GM21423 (cell line): ENCODE results near the gene ST3GAL3.

ENCODE experiments used
- ATAC-seq: cut with Tn5 transposase; IDR thresholded peaks from one replicate; pipeline ENCODE4 v1.9.1; 2021; ENCODE audit warnings: mild to moderate bottlenecking, moderate library complexity; ENCODE audit not compliant: unreplicated experiment

Gene ST3GAL3

DNA sequence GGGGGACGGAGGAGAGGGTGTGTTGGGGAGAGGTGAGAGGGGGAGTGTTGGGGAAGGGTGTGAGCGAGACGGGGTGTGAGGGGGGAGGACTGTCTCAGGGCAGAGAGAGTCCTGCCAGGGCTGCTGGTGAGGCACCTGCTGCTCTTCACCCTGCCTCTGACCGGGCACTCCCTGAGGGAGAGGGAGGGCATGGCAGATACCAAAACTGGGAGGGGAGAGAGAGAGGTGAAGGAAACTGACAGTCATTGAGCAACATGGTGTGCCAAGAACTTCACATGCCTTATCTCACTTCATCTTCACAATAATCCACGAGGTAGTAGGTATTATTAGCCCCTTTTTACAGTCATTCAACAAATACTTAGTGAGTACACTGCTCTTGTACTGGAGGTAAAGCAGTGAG is 164.9 kb downstream of the ST3GAL3 start:
- no peak for ATAC-seq

- no peak for ATAC-seq
These were observed 166.5 kb downstream of the ST3GAL3 start for GRCh38 chr1:43873851-43874250.

DNA sequence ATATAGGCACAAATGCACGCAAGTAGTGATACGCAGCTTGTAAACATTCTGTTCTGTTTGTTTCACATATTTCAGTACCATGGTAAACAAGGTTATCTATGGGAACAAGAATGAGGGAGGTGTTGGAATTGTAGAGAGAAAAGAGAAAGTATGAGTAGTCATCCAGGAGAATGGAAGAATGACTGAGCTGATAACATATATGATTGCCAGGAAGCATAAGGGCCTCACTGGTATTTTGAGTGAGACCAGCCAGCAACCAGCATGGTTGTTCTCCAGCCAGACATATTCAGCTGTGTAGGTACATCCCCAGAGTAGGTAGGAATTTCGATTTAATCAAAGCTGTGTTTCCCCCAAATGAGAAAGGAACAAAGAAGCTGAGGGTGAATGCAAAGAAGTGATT is 167.4 kb downstream of the ST3GAL3 start:
- ATAC-seq, result no peak

DNA sequence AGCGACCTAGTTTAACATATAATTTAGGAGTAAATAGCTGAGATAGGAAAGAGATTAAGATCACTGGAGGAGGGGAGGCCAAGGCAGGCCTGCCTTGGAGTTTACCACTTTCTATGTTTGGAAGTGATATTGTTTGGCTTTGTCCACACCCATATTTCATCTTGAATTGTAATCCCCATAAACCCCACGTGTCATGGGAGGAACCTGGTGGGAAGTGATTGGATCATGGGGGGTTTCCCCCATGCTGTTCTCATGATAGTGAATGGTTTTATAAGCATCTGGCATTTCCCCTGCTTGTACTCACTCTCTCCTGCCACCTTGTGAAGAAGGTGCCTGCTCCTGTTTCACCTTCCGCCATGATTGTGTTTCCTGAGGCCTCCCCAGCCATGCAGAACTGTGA is 168.0 kb downstream of the ST3GAL3 start:
- ATAC-seq, result no peak

- no peak for ATAC-seq
These were observed 169.8 kb downstream of the ST3GAL3 start for GRCh38 chr1:43877101-43877500.

DNA sequence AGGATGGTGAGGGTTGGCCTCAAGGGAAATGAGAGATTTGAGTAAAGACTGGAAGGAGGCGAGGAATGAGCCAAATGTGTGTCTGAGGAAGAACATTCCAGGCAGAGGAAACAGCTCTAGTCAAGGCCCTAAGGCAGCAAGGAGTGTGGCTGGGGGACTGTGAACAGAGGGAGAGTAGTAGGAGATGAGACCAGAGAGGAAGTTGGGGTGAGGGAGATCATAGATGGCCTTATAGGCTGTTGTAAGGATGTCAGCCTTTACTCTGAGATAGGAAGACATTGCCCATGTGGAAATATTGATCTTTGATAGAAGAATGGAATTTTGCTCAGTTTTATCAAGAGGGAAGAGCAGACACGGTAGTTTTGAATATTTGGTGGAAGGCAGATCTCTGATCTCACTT is 171.1 kb downstream of the ST3GAL3 start:
- ATAC-seq, result no peak

DNA sequence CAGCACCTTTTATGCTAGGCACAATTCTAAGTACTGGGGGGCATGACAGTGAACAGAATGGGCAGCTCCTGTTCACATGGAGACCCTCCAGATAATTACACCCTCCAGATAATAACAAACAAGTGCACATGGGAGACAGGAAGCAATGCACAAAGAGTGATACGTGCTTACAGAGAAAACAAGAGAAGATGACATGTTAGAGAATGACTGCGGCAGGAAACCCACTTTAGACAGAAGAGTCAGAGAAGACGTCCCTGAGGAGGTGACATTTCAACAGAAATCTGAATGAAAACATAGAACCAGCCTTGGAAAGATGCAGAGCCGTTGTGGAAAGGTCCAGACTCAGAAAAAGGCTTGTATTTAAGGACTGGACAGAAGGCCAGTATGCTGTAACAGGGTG is 171.5 kb downstream of the ST3GAL3 start:
- no peak for ATAC-seq

- no peak for ATAC-seq
These were observed 172.1 kb downstream of the ST3GAL3 start for GRCh38 chr1:43879414-43879813.

DNA sequence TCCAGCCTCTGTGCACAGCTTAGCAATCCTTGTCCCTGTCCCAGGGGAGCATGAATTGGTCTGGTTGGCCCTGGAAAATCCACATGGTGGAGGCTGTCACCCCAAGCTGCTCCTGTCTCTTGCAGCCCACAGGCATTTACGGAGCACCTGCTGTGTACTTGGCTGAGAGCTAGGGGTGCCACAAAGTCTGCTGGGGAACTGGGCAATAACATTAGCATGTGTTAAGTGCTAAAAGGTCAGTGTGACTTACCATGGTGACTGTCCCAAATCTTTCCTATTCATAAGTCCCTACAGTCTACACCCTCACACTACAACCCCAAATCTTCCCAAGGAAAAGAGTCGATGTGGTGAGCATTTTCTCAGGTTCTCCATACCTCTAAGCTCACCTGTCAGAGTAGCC is 172.7 kb downstream of the ST3GAL3 start:
- ATAC-seq, result no peak

GRCh38 chr1:43880604-43881003 is 173.3 kb downstream of the ST3GAL3 start:
- ATAC-seq, result no peak

GRCh38 chr1:43881415-43881814 is 174.1 kb downstream of the ST3GAL3 start:
- ATAC-seq, result no peak

DNA sequence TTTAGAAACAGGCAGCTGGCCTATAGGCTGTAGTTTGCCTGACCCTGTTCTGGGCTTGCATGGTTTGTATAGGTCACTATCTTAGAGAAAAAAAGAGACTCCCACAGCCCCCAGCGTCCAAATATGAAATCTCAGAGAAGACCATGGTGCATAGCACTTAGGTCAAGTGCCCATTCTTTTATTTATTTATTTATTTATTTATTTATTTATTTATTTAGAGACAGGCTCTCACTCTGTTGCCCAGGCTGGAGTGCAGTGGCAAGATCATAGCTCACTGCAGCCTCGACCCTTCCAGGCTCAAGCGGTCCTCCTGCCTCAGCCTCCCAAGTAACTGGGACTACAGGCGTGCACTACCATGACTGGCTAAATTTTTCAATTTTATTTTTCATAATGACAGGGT is 175.4 kb downstream of the ST3GAL3 start:
- ATAC-seq, result no peak

GRCh38 chr1:43883321-43883720 is 176.0 kb downstream of the ST3GAL3 start:
- no peak for ATAC-seq

- ATAC-seq, result no peak
These were observed 178.0 kb downstream of the ST3GAL3 start for GRCh38 chr1:43885279-43885801.

DNA sequence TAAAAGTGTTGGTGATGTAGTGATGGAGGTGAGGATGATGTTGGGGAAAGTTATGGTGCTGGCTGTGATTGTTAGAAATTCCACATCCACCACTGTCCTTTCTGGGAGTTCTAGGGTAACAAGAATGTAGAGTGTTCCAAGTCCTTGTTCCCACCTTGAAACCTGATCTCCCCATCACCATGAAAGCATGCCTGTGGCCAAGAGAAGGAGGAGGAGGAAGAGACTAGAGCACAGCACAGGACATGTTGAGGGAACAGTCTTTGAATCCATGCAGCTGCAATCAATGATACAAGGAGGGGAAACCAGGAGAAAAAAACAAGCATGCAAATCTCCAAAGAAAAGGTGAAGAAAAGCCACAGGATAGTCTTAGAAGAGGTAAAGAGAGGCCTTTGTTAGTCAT is 180.4 kb downstream of the ST3GAL3 start:
- ATAC-seq, result no peak

GRCh38 chr1:43890815-43891214 is 183.5 kb downstream of the ST3GAL3 start:
- ATAC-seq, result no peak

GRCh38 chr1:43893006-43893405 is 185.7 kb downstream of the ST3GAL3 start:
- no peak for ATAC-seq

- ATAC-seq, result no peak
These were observed 191.6 kb downstream of the ST3GAL3 start for GRCh38 chr1:43898981-43899380.

DNA sequence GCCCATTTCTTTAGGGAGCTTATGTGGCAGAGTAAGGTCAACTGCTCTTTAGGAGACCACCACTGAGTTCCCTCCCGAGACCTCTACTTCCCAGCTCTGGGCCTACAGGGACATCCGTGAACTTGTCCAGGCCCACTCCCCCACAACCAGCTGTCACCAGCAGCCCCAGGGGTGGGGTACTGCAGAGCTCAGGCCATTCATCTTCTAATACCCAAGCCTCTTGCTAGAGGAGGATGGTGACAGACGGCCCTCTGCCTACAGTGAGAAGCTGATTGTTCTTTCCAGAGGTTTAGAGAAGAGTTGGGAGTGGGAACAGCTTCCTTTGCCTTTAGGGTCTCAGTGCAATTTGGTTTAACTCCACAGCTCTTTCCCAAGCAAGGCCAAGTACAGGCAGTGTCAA is 193.1 kb downstream of the ST3GAL3 start:
- ATAC-seq, result no peak

GRCh38 chr1:43901196-43901961 is 194.0 kb downstream of the ST3GAL3 start:
- no peak for ATAC-seq

- ATAC-seq, result no peak
These were observed 194.9 kb downstream of the ST3GAL3 start for GRCh38 chr1:43902058-43902831.
